Pons (tissue), 1 donor: ENCODE measurements around the gene TIPIN.
"Not testable (repeated sequence)": the region's sequence is repeated elsewhere in the genome, so short reads cannot be mapped to it uniquely, and the experiment has no call there.

Experiments used
- DNase-seq: peaks from one replicate; pipeline ENCODE4 v3.0.0-alpha.2; 2016; ENCODE audit warnings: low spot score

TIPIN gene

GRCh38 chr15:66381376-66381775 lies 24.9 kb upstream of the TIPIN start:
- not testable (repeated sequence) for DNase-seq

- no peak for DNase-seq
Observed at GRCh38 chr15:66378814-66379430, 22.4 kb upstream of the TIPIN start.

GRCh38 chr15:66374179-66374578 lies 17.7 kb upstream of the TIPIN start:
- DNase-seq, result no peak

- DNase-seq, result no peak
Observed at GRCh38 chr15:66369773-66370651, 13.5 kb upstream of the TIPIN start.

GRCh38 chr15:66364944-66365528 lies 8.6 kb upstream of the TIPIN start:
- no peak for DNase-seq

- no peak for DNase-seq
Observed at GRCh38 chr15:66362776-66363175, 6.3 kb upstream of the TIPIN start.

GRCh38 chr15:66361745-66362460 lies 5.4 kb upstream of the TIPIN start:
- DNase-seq, result not testable (repeated sequence)

GRCh38 chr15:66359740-66360139 lies 3.3 kb upstream of the TIPIN start:
- no peak for DNase-seq

GRCh38 chr15:66356077-66356358 lies 467 bp downstream of the TIPIN start:
- DNase-seq, result no peak

- not testable (repeated sequence) for DNase-seq
Observed at GRCh38 chr15:66348530-66348929, 8.0 kb downstream of the TIPIN start.

GRCh38 chr15:66328771-66329170 lies 27.7 kb downstream of the TIPIN start:
- DNase-seq, result no peak

GRCh38 chr15:66327736-66328135 lies 28.7 kb downstream of the TIPIN start:
- no peak for DNase-seq

- DNase-seq, result no peak
Observed at GRCh38 chr15:66326051-66326450, 30.4 kb downstream of the TIPIN start.

GRCh38 chr15:66323312-66323928 lies 33.1 kb downstream of the TIPIN start:
- DNase-seq, result no peak

- DNase-seq, result no peak
Observed at GRCh38 chr15:66312144-66312543, 44.3 kb downstream of the TIPIN start.

- DNase-seq, result no peak
Observed at GRCh38 chr15:66310786-66311185, 45.7 kb downstream of the TIPIN start.

- DNase-seq, result no peak
Observed at GRCh38 chr15:66309828-66310227, 46.7 kb downstream of the TIPIN start.

- DNase-seq, result peak; percentile 54
Observed at GRCh38 chr15:66308531-66308930, 48.0 kb downstream of the TIPIN start.

- DNase-seq, result no peak
Observed at GRCh38 chr15:66306381-66306780, 50.1 kb downstream of the TIPIN start.

- not testable (repeated sequence) for DNase-seq
Observed at GRCh38 chr15:66304425-66304824, 52.1 kb downstream of the TIPIN start.

- DNase-seq, result no peak
Observed at GRCh38 chr15:66302489-66303278, 53.8 kb downstream of the TIPIN start.
